Femur (tissue), 1 donor: Measurements from ENCODE around the gene PRRT1B.

Experiments
- DNase-seq: peaks from one replicate; pipeline ENCODE4 v3.0.0-alpha.2; 2017

The PRRT1B gene

DNA sequence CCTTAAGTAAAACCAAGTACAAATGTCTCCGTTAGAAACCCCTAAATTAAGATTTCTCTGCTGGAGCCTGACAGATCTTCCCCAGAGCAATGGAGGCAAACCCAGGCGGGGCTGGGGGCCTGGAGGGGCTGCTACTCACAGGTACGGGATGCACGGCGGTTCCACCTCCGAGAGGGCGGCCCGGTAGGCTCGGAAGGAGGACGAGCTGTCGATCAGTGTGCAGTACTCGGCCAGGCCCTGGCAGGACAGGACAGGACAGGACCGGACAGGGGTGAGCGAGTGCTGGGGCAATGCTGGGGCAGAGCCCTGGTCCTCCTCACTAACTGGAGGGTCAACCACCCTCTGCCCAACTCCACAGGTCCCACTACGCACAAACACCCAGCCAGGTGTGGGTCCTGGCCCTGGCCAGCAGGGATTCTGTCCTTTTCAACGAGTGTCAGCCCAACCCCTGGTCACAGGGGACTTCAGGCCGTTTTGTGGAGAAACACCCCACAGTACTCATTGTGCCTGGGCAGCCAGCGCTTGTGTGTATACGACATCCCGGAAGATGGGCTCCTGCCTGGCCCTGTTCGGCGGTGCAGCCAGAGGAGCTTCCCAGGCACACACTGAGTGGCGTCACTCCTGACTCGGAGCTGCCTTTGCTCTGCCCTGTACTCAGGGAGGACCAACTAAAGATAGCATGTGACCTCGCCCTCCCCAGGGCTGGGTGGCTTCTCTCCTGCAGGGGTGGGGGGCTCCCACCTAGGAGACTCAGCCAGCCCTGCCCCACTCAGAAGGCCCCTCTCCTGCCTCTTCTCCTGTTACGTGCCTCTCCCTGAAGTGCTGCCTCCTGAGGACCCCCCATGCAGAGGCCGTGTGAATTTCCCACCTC, 37.4 kb downstream of the PRRT1B start:
- no peak for DNase-seq

DNA sequence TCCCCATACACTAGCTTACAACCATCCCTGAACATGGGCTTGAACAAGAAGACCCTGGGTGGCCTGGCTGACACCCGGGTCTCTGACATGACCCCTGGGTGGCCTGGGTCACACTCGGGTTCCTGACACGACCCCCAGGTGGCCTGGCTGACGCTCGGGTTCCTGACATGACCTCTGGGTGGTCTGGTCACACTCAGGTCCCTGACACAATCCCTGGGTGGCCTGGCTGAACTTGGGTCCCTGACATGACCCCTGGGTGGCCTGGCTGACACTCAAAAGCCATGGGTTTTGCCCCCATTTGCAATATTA, 38.0 kb downstream of the PRRT1B start:
- peak; percentile 11 for DNase-seq

DNA sequence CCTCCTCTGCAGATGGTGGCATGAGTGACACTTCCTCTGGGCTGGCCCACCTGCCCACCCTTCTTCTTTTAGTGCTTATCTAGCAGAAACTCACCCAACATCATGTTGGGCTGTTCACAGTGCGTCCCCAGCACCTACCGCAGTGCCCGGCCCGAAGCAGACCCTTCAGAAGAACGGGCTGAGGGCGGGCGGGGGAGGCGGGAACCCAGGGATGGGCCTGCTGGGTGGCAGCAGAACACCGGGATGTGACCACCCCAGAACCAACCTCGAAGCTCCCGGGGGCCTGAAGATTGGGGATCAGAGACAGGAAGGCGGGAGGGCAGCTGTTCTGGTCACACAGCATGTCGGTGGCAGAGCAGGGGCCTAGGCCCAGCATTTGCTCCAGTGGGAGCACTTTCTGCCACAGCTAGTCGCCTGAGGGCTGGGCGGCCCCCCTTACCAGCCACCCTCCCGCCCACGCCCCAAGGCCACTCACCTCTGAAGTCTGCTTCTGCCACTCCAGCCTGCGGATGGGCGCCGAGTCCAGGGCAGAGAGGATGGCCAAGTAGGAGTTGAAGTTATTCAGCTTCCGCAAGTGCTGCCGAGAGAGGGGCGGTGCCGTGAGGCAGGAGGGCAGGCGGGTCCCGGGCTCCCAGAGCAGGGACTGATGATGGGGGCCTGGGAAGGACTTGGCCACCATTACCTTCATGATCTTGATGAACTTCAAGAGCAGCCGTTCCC, 38.7 kb downstream of the PRRT1B start:
- peak; percentile 12 for DNase-seq

DNA sequence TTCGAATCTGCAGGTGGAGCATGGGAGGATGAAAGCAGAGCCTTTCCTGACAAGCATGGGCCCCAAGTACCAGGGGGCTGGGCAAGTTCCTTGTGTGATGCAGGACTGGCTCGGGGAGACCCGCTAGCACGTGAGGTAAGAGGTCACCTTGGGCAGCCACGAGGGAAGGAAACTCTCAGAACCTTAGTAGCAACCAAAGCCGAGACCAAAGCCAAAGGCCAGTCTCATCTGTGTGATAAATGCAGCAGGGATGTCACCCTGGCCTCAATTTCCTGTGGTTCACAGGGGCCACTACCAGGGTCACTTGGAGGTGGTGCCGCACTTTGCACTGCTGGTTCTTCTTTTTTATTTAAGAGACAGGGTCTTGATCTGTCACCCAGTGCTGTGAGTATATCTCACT, 39.5 kb downstream of the PRRT1B start:
- DNase-seq, result peak; percentile 13

DNA sequence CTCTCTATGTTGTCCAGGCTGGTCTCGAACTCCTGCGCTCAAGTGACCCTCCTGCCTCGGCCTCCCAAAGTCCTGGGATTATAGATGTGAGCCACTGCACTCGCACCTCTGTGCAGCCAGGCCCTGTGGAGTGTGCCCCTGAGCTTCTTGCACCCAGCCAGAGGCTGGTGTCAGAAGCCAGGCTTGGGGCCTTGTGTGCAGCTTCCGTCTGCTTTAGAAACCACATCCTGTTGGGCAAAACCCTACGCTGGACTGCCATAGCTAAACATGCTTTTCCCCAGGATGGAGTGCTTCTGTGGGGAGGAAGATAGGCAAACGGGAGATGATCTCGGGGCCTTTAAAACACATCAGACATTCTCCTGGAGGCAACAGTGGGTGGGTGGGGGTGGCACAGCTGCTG, 40.1 kb downstream of the PRRT1B start:
- DNase-seq, result peak; percentile 40

DNA sequence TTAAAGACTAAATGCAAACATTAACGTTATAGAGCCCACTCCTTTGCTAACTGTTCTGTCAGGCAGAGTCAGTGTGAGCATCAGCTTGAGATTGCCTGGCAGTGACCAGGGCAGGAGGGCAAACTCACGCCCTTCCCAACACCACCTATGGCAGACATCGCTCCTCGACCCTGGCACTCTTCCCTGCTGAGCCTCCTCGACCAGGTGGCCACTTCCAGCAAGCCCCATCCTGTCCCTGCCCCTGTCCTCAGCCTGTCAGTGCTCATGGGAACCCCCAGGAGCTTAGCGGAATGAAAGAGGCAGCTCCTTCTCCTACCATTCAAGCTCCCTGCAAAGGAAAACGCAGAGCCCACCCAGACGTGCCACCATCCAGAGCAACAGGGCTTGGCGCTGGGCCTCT, 42.0 kb downstream of the PRRT1B start:
- no peak for DNase-seq

DNA sequence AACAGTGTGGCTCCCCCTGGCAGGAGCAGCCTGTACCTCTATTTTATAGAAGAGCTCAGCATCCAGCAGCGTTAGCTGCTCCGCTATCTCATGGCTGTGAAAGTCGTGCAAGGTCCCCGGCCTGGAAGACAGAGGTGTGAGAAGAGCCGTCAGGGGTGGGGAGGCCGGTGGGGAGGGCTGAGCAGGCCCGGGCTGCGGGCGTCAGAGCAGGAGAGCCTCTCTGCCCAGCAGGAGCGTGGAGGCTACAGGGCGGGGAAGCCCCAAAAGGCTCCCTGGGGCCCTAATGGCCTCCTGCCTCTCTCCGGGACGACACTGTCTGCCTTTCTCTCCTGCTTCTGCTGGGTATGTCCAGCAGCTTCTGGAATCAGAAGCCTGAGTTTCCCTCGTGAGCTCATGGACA, 42.6 kb downstream of the PRRT1B start:
- DNase-seq, result no peak

DNA sequence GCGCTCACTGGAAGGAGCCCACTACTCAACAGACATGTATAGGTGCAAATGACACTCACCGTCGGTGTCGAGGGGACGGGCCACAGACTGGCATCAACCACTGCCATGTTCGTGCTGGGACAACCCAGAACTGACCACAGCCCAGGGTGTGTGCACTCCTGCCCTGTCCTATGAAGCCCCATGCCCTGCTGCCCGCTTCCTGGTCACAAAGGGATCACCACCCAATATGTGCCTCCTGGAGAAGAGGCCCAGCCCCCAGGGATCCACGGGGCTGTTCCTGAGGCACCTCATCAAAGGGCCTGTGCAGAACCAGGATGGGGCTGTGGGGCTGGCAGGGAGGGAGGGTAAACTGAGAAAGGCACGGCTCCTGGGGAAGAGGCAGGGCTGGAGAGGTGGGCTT, 43.1 kb downstream of the PRRT1B start:
- no peak for DNase-seq

DNA sequence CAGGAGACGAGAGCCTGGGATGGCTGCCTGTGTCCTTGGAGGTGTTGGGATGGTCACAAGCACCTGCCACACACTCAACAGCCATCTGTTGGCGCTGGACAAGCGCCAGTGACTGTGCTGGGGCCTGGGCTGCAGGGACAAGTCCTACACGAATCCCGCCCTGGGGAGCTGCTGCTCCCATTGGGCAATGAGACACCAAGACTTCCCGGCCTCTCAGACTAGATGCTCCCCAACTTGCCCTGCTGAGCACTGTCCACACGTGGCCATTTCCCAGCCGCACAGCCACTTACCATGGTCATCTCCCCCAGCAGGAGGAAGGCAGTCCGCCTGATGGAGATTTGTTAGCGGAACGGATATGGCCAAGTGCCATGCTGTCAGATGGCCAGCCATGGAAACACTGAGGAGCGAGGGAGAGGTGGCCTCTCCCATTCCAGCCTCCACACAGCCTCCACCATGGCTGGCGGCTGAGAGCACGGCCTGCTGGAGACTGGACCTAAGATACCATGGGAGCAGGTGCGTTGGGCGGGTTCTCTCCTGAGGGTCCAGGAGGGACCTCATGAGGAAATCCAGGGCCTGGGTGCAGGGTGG, 43.9 kb downstream of the PRRT1B start:
- no peak for DNase-seq

DNA sequence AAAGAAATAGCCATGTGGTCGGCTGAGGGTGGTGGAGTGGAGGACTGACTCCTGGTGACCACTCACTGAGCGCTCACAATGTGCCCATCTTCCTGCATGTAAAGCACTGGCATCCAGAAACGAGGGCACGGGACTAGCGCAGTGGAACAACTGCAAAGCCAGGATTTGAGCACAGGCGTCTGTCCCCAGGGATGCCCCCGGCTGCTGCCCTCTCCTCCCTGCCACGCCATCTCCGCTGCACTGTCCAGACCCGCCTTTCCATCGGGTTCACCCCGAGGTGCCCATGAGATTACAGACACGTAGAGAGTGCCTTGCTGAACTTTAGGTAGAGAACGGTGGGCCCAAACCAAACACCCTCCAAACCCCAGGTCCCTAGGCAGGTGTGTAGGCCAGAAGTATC, 44.7 kb downstream of the PRRT1B start:
- no peak for DNase-seq

DNA sequence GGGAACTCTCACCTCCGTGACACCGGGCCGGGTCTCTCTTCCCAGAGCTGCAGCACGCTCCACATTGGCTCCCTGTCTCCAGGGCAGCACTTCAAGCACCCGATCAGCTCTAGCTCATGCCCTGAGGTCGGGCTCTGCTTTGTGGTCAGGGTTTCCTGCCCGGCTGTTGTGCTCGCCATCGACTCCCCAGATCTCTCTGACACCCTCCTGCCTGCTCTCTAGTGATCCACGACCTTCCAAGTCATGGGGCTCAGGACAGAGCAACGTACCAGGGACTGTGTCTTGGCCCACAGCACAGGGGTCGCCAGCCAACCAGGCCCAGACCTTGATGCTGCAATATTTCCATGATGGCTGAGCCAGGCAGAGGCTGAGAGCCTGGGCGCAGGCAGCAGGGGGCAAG, 45.1 kb downstream of the PRRT1B start:
- DNase-seq, result no peak

DNA sequence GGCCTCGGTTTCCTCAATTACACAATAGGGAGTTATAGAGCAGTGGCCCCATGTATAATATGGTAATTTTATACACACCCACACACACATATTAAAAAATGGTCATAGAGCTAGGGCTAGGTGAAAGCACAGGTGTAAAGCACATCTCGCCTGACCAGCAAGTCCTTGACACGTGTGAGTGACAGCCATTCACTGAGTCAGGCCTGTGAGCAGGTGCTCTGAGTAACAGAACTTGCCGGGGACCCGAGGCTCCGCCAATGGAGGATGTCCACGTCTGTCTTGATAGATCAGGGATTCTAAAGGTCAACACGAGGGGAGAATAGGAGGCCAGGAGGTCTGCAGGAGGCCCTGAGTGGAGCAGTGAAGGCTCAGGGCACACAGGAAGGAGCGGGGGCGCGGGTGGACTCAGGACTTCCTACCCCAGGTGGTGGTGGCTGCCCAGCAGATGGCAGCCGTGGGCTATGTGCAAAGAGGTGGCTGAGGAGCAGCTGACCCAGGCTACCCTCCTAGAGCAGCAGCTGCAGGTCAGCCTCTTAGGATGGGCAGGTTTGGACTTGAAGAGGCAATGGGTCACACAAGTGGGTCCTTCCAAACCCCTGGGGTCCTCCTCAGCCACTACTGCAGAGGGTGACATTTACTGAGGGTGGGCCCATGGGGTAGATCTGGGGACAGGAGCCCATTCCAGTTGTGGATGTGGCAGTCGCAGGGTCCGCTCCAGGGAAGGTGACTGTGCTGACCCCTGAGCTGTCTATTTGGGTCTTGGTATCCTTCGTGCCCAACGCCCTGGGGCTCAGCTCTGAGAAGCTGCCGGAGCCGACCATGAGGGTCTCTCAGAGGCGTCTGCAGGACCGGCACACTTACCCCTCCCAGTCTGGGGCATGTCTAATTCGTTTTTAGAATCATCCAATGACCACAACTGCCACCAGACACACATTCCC, 45.9 kb downstream of the PRRT1B start:
- DNase-seq, result peak; percentile 85

DNA sequence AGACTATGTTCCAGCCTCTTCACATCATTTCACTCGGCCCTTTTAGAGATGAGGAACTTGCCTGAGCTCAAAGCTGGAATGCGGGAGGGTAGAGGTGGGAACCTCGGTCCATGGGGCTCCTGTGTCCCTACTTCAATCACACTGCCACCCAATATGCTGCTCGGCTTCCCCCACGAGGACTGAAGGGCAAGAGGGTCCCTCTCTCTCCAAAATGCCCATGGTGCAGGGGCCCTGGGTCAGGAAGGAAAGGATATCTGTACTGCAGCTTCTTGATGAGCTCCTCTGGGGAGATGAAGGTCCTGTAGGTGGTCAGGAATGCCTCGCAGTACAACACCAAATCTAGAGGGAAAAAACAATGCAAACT, 46.5 kb downstream of the PRRT1B start:
- no peak for DNase-seq

DNA sequence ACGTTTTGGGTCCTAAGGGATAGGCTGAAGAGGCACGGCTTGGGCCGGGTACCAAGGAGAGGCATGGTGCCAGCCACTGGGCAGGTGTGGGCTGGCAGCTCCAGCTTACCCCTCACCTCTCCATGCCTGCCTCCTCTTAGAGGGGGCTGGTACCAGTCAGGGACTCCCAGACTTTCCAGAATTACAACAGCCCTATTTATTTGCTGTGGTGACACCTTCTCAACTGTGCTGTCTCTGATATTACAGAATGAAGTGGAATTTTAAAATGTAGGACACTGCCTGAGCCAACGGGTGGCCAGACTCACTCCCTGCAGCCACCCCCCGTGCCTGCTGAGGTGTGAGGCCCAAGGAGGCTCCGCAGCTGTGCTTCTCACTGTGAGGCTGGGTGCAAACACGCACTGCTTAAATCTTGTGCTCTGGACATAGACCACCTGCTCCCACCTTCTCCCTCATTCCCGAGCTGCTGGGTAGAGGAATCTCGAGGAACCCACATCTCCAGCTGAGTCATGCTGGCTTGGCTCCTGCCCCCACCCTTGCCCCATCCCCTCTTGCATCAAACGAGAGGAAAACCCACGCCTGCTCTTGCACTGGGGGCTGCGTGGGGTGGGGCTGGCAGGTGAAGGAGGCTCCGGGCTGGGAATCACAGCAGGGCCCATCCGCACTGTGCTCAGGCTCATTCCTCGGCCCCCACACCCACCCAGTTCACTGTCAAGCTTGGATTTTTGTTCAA, 47.9 kb downstream of the PRRT1B start:
- DNase-seq, result no peak

DNA sequence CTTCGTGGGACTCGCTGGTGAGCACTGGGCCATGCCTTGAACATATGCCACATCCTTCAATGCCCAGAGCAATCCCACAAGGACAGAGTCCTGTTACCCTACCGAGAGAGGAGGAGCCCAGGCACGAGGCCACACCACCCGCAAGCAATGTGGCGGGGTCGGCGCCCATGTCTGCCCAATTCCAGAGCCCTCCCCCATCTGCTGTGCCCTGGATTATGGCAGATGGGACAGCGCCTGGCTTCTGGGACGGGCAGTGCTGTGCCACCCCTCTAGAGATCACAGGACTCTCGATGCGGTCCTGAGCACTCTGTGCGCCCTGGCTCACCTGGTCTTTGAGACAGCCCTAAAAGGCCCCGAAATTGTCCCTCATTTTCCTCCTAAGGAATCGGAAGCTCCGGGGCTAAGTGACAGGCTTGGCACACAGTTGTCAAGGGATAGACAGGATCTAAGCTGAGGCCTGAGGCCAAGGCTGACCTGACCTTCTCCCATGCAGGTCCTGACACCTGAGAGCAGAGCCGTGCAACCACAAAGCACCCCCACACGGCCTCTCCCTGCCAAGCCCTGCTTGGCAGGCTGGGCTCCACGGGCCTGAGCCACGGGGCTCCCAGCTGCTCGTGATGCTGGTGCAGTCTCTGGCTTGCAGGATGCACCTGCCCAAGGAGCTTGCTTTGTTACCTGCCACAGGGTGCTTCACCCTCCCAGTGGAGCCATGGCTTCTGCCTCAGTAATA, 48.8 kb downstream of the PRRT1B start:
- no peak for DNase-seq

DNA sequence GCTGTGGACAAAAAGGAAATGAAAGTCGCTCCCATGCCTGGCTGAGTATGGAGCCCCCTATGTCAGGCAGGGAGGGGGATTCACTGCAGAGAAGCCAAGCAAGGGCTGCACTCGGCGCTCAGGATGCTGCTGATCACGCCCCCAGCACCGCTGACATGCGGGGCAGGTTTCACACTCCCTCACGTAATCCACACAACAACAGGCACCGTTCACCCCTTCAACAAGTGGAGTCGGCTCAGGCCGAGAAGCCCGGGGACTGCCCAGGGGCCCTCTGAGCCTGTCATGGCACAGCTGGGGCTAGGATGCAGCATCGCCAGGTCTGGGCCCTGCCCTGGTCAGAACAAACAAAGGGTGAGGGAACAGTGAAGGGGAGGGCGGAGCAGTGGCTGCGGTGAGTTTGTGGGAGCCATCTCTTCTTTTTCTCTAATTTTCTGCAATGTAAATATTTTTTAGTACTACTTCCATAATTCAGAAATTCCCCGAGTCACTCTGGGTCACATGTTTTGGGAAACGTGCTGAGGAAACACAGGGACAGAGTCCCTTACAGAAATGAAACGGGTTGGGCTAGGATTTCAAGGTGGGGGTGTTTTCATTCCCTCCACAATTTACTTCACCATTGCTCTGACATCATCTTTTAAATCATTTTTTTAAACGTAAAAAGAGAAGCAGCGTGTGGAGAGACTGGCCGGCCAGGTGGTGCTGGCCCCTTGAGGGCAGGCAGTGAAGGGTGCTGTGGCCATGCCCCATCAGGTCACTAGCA, 49.8 kb downstream of the PRRT1B start:
- no peak for DNase-seq

DNA sequence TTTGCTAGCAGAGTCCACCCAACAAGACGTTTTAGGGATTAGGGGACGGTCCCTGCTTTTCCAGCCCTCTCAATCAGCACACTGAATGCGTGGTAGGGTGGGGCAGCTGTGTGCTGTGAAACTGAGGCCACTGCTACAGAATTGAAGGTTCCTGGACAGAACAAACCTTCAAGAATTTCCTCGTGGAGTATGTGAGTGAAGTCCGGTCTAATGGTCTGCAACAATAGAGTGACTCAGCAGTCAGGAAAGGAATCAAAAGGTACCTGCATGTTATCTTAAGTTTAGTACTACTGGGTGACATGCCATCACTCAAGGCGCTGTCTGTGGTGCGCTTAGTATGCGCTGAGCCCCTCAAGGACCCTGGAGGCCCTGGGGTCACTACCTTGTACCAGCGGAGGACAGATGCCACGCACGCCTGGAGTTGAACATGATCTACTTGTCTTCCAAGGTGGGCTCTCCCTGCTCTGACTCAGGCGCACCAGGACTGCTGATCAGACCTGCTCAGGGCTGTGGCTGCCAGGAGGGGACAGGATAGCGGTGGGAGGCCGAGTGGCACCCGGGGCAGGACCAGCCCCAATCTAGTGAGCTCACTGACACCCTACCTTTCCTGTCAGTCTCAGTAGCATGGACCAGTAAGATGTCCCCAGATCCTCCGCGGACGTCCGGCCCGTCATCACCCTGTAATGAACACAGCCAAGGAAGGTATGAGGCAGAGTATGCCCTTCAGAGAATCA, 50.5 kb downstream of the PRRT1B start:
- no peak for DNase-seq

DNA sequence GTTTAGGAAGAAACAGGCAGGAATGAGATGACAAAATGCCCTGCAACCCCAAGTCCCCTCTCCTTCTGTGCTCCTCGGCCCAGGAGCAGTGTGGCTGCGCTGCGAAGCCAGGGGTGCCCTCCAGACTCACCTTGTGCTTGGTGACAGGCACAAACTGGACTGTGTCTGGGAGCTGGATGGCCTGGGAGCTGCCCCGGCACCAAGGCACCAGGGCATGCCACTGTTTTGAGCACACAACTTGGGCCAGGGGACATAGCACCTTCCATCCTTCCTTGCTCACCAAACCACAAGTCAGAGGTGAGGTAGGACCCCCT, 51.1 kb downstream of the PRRT1B start:
- no peak for DNase-seq

DNA sequence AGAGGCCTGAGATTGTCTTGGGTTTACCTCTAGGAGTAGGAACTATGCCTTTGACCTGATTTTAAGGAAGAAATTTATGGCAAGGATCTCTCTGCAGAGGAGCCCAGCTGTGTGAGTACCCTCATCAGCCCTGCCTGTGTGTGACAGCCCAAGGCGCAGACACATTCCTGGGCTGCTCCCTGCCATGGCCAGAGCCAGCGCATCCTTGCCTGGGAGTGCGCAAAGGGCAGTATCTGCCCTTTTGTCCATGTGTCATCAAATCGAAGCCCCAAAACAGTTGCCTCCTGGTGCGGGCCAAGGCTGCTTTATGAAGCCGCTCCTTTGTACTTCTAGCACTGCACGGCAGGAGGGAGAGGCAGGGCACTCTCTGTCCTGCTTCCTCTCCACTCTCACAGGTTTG, 51.9 kb downstream of the PRRT1B start:
- no peak for DNase-seq

DNA sequence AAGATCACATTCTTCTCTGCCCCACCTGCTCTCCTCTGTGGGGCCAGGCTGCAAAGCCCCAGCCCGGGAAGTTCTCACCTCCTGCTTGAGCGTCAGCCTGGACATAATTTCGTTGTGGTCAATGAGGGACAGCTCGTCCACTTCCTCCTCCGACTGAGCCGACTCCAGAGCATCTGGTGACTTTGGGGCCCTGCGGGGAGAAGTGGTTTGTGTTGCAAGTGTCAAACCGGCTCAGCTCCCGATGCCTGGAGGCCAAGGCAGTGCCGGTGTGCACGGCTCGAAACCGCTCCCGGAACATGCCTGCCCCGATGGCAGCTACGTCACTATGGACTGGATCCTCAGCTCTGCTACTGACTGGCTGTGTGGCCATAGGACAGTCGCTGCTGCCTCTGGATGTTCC, 52.8 kb downstream of the PRRT1B start:
- peak; percentile 66 for DNase-seq
